HFF-Myc (cell line): ENCODE results near the gene LOXL1.
A peak's percentile ranks its signal among the peaks of the same experiment; 100 is the strongest.

Experiments used
- DNase-seq: peaks from one replicate; pipeline ENCODE4 v3.0.0-alpha.2; 2011; ENCODE audit warnings: low read depth; ENCODE audit errors: extremely low read depth
- H3K4me3 ChIP-seq: replicated peaks from 2 replicates; pipeline ENCODE4 v1.5.1; 2011; ENCODE audit warnings: low read depth, mild to moderate bottlenecking, control low read depth, low read length
- CTCF ChIP-seq: IDR thresholded peaks from 2 replicates; pipeline ENCODE4 v1.5.1; 2012; ENCODE audit warnings: mild to moderate bottlenecking, low read depth, low read length, control low read depth; ENCODE audit errors: missing control alignments

LOXL1 gene

GRCh38 chr15:73988445-73988969 is 62.2 kb downstream of the LOXL1 start:
- DNase-seq = no peak
- no peak overlapping the region for H3K4me3 ChIP-seq
- TF ChIP-seq CTCF = no peak

- DNase-seq = peak; percentile 54
- no peak for TF ChIP-seq CTCF
- no peak overlapping the region for H3K4me3 ChIP-seq
These were observed 62.9 kb downstream of the LOXL1 start for GRCh38 chr15:73989001-73989798.

- peak overlapping the region; percentile 68; the same call in 1 of the 2 replicates for H3K4me3 ChIP-seq
- no peak for TF ChIP-seq CTCF
- no peak for DNase-seq
These were observed 64.2 kb downstream of the LOXL1 start for GRCh38 chr15:73990250-73991005.

GRCh38 chr15:73991260-73991659 is 65.0 kb downstream of the LOXL1 start:
- no peak for TF ChIP-seq CTCF
- no peak for DNase-seq
- peak overlapping the region; percentile 68 for H3K4me3 ChIP-seq

GRCh38 chr15:73991726-73992593 is 65.7 kb downstream of the LOXL1 start, which contains the start of gene STOML1:
Gene STOML1, minus strand, starts transcription at chr15:73992295. Its CDS starts 72 bp downstream, at chr15:73992223.
- peak within 1 kb of the TSS; percentile 68 for H3K4me3 ChIP-seq
- peak; percentile 74 for TF ChIP-seq CTCF
- peak; percentile 44 for DNase-seq

GRCh38 chr15:73992594-73992898 is 66.3 kb downstream of the LOXL1 start:
- H3K4me3 ChIP-seq = peak overlapping the region; percentile 68; the same call in 1 of the 2 replicates

More at GRCh38 chr15:73992594-73992898, 66.3 kb downstream of the LOXL1 start:
- no peak for DNase-seq
- no peak for TF ChIP-seq CTCF
